Measurements from ENCODE around the gene VPS36.
"Not testable (repeated sequence)": the region's sequence is repeated elsewhere in the genome, so short reads cannot be mapped to it uniquely, and the experiment has no call there.

VPS36 gene

DNA sequence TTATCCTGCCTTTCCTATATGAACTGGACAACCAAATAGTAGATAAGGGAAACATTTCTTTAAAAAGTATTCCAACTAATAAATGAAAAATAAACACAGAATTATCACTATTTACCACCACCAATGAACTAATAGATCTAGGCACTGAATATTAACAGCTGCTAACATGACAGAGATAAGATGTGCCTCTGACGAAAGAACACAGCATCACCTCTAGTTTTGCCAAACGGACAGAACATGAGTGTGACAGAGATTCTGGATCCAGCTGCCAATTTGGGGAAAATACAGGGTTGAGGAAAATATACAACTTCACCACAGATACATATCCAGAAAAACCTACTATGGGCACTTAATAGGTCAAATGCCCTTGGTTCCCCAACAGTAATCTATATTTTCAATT is 18.0 kb downstream of the VPS36 start:
- DNase-seq, result no peak

GRCh38 chr13:52428295-52428694 is 22.1 kb downstream of the VPS36 start:
- peak; percentile 60 for DNase-seq

- DNase-seq, result peak; percentile 35
Measured at GRCh38 chr13:52421216-52421615, 29.2 kb downstream of the VPS36 start.

- DNase-seq, result peak; percentile 29
Measured at GRCh38 chr13:52419080-52419479, 31.4 kb downstream of the VPS36 start.

- DNase-seq, result no peak
Measured at GRCh38 chr13:52414963-52415362, 35.5 kb downstream of the VPS36 start.

- DNase-seq, result no peak
Measured at GRCh38 chr13:52414051-52414450, 36.4 kb downstream of the VPS36 start.

GRCh38 chr13:52412128-52412527 is 38.3 kb downstream of the VPS36 start:
- DNase-seq, result no peak

- DNase-seq, result no peak
Measured at GRCh38 chr13:52411629-52412028, 38.8 kb downstream of the VPS36 start.

DNA sequence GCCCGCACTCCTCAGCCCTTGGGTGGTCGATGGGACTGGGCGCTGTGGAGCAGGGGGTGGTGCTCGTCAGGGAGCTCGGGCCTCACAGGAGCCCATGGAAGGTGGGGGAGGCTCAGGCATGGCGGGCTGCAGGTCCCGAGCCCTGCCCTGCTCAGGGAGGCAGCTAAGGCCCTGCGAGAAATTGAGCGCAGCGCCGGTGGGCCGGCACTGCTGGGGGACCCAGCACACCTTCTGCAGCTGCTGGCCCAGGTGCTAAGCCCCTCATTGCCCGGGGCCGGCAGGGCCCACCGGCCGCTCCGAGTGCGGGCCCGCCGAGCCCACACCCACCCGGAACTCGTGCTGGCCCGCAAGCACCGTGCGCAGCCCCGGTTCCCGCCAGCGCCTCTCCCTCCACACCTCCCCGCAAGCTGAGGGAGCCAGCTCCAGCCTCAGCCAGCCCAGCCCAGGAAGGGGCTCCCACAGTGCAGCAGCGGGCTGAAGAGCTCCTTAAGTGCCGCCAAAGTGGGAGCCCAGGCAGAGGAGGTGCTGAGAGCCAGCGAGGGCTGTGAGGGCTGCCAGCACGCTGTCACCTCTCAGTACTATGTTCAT is 42.3 kb downstream of the VPS36 start:
- DNase-seq, result not testable (repeated sequence)

- not testable (repeated sequence) for DNase-seq
Measured at GRCh38 chr13:52407436-52407835, 43.0 kb downstream of the VPS36 start.

DNA sequence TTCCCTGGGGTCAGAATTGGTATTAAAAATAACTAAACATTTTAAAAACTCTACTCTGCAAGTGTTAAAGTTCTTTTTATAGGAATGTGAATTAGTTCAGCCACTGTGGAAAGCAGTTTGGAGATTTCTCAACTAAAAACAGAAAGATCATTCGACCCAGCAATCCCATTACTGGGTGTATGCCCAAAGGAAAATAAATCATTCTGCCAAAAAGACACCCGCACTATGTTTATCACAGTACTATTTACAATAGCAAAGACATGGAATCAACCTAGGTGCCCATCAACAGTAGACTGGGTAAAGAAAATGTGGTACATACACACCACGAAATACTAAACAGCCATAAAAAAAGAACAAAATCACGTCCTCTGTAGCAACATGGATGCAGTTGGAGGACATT is 43.8 kb downstream of the VPS36 start:
- no peak for DNase-seq

- peak; percentile 33 for DNase-seq
Measured at GRCh38 chr13:52405767-52406494, 44.5 kb downstream of the VPS36 start, which contains the start of gene THSD1. TSS of gene THSD1 (minus strand) at chr13:52406172. CDS start at chr13:52402600, 3,572 bp downstream.

- no peak for DNase-seq
Measured at GRCh38 chr13:52405369-52405766, 45.1 kb downstream of the VPS36 start.

- peak; percentile 45 for DNase-seq
Measured at GRCh38 chr13:52399708-52400107, 50.7 kb downstream of the VPS36 start.

DNA sequence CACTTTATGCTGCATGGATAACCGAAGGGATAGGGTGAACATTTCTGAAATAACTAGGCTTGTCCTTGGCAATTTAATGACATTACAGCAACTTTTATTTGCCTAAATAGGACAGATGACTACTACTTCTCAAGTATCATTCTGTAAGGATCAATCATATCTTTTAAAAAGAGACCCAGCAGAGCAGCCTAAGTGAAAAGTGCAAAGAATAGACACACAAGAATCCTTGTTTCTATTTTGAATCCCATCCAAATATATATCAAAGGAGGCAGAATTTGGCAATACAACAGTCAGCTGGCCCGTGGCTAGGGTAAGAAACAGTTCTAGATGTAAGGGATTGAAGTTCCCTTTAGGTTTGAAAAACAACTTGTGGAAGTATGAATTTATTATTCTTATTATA is 51.4 kb downstream of the VPS36 start:
- no peak for DNase-seq

- no peak for DNase-seq
Measured at GRCh38 chr13:52395704-52396103, 54.7 kb downstream of the VPS36 start.

DNA sequence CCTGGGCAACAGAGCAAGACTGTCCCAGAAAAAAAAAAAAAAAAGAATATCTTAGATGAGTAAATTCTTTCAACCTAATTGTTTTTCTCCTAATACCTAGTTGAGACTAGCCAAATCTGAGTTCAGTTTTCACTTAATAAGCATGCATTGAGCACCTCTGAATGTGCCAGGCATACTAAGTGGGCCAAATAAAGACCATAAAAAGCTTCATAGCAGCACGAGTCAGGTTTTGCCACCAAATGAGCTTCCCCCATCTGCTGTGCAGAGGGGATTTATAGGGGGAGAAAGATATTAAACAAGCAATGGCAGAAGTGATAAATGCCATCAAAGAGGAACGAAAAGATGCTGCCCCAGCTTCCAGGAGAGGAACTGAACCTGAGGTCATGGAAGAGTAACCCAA is 55.8 kb downstream of the VPS36 start:
- DNase-seq, result no peak

GRCh38 chr13:52393572-52394357 is 56.7 kb downstream of the VPS36 start:
- DNase-seq, result no peak

DNA sequence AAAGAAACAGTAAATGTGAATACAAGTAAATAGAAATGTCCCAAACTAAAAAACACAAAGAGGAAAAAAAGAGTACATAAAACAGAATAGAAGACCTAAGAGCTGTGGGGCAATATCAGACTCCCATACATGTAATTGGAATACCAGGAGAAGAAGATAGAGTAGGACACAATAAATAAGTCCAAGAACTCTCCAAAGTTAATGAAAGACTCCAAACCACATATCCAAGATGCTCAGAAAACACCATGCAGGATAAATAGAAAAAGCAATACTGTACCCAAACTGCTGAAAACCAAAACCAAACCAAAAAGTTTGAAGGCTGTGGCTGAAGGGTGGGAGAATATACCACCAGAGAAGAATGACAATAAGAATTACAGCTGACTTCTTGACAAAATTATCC is 62.7 kb downstream of the VPS36 start:
- DNase-seq, result no peak

GRCh38 chr13:52385870-52386269 is 64.6 kb downstream of the VPS36 start:
- DNase-seq, result no peak

- peak; percentile 40 for DNase-seq
Measured at GRCh38 chr13:52383366-52383765, 67.1 kb downstream of the VPS36 start.

GRCh38 chr13:52378312-52378711 is 72.1 kb downstream of the VPS36 start:
- no peak for DNase-seq

GRCh38 chr13:52377898-52378297 is 72.5 kb downstream of the VPS36 start:
- no peak for DNase-seq

DNA sequence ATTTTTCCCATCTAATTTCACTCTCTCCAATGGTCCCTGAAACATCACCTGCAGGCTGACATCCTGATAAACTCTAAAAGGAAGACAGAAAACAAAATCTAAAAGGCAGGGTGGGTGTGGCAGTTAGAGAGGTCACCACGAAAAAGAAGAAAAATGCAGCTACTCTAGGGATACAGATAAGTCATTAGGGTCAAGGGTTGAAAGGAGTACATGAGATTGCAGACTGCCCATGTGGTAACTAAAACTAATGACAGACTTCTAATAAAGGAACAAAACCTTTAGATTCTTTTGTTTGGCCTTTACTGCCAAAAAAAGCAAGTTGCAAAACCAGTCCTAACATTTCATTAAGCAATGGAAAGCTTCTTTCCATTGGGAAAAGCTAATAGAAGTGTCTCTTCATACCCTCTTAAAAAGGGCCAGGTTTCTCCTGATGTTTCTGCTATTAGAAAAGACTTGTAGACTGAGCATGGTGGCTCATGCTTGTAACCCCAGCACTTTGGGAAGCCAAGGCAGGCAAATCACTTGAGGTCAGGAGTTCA is 75.5 kb downstream of the VPS36 start:
- DNase-seq, result no peak
